Spleen (tissue), 11 donors: ENCODE measurements around the gene CCDC91. TPM values are rescaled to one million over a fixed set of nuclear protein-coding genes. Genes with fewer than 3 reads are reported as not detected.

Experiments used
- DNase-seq: peaks from one replicate; pipeline ENCODE4 v3.0.0-alpha.2; 2020
- H3K27ac ChIP-seq, 8 donors: fragments of 200-600 bp; sonication (generic) in 7 of 8; 1 replicate in 4 of 8; 2 replicates in 4 of 8; pipeline versions ENCODE4 v1.5.0 to v1.8.0; 2016 to 2021; ENCODE audit warnings: inconsistent platforms in 4 of 8, mild to moderate bottlenecking in 4 of 8, moderate library complexity in 1 of 8
- H3K27me3 ChIP-seq, 7 donors: fragments of 200-600 bp; sonication (generic) in 6 of 7; replicated peaks in 1 of 7; 1 replicate in 4 of 7; 2 replicates in 3 of 7; pipeline versions ENCODE4 v1.5.0 to v1.8.0; 2016 to 2021; ENCODE audit warnings: inconsistent platforms in 3 of 7, mild to moderate bottlenecking in 1 of 7
- H3K36me3 ChIP-seq, 6 donors: fragments of 200-600 bp; sonication (generic) in 5 of 6; 1 replicate in 4 of 6; 2 replicates in 2 of 6; pipeline versions ENCODE4 v1.5.0 to v1.8.0; 2016 to 2021; ENCODE audit warnings: inconsistent platforms in 2 of 6
- H3K4me1 ChIP-seq, 6 donors: fragments of 200-600 bp; sonication (generic) in 5 of 6; 1 replicate in 3 of 6; 2 replicates in 3 of 6; pipeline versions ENCODE4 v1.5.0 to v1.8.0; 2016 to 2021; ENCODE audit warnings: inconsistent platforms in 3 of 6
- H3K4me3 ChIP-seq, 8 donors: fragments of 200-600 bp; sonication (generic) in 7 of 8; 1 replicate in 4 of 8; 2 replicates in 4 of 8; pipeline versions ENCODE4 v1.5.0 to v1.8.0; 2016 to 2021; ENCODE audit warnings: inconsistent platforms in 4 of 8, mild to moderate bottlenecking in 4 of 8, moderate library complexity in 2 of 8
- H3K9me3 ChIP-seq, 8 donors: fragments of 200-600 bp; sonication (generic) in 7 of 8; 1 replicate in 4 of 8; 2 replicates in 4 of 8; pipeline versions ENCODE4 v1.5.0 to v1.8.0; 2016 to 2021; ENCODE audit warnings: inconsistent platforms in 4 of 8
- CTCF ChIP-seq, 11 experiments: fragments of 200-600 bp in 7 of 11; fragments of 450-650 bp in 4 of 11; sonication (generic) in 4 of 11; IDR thresholded peaks in 8 of 11; conservative IDR thresholded peaks in 3 of 11; 1 replicate in 7 of 11; 2 replicates in 4 of 11; pipeline versions ENCODE4 v1.4.0 to v1.8.0; 2016 to 2021; ENCODE audit warnings: antibody characterized with exemption in 11 of 11, inconsistent platforms in 4 of 11, mild to moderate bottlenecking in 1 of 11
- POLR2A ChIP-seq, 3 donors: fragments of 450-650 bp; IDR thresholded peaks; one replicate each; pipeline ENCODE4 v1.5.1; 2017; ENCODE audit warnings: antibody characterized with exemption in 3 of 3, mild to moderate bottlenecking in 1 of 3
- POLR2AphosphoS5 ChIP-seq, 3 donors: sonication (generic); formaldehyde crosslinking; IDR thresholded peaks; one replicate each; pipeline ENCODE4 v1.5.1; 2017; ENCODE audit warnings: antibody characterized with exemption in 3 of 3
- WGBS, 5 donors: extraction: QIAGEN DNeasy Blood & Tissue Kit in 3 of 5; methylation state at CpG; one replicate each; pipeline versions ENCODE4 v1.1.5 to v1.1.7; 2013 to 2018; 5-methylcytosine and 5-hydroxymethylcytosine counted together
- intact Hi-C: fragments of 100-400 bp; cut with DNase I; formaldehyde crosslinking; loops from one replicate; pipeline ENCODE4 v1.15.0; 2023; ENCODE audit warnings: low total_unique reads
- polyA plus RNA-seq, 3 donors: library from polyadenylated mRNA; stranded (reverse); fragments of 200-250 nt; gene quantifications; one replicate each; pipeline ENCODE4 v1.2.1, GENCODE V29; 2013
- total RNA-seq, 7 donors: library from RNA; depleted of rRNA in 3 of 7; stranded (reverse); fragments of >200 nt in 3 of 7; fragmentation: NEBNext Ultra II Directional in 4 of 7; extraction: Animal tissue kit (Norgen Biotek cat#: 25700) in 4 of 7; gene quantifications; one replicate each; pipeline versions ENCODE4 v1.1.0 to v1.2.1, GENCODE V29; 2016 to 2021
- donor health status: healthy with polysubstance abuse.
- donor health status: DM: no; HTN: no; CAD: no; lungs with moderate emphysema.
- donor health status: DM: no; HTN: no; CAD: no.
- donor health status: Bipolar disorder and iron deficiency.
- donor health status: healthy.
- donor health status: DM: no; HTN: no; CAD: no.
- donor health status: DM: yes; HTN: yes; CAD: no.

Gene CCDC91
- total and polyA plus RNA-seq, 10 donors, result 12.8 to 65.9 (median 43.4) TPM

GRCh38 chr12:28555748-28556147, 365.5 kb downstream of the CCDC91 start:
- intact Hi-C loops, result no loop called here

GRCh38 chr12:28558250-28558649, 368.0 kb downstream of the CCDC91 start:
- DNase-seq, result no peak
- WGBS, 5 donors, result 66 to 90% (median 76%) methylated on average over 1 of the region's 1 CpG
- Histone ChIP-seq H3K4me1 (peaks cover 0 to under 1% (median 0%) of the 10 kb centered on the region in 6 donors), H3K36me3 (peaks cover 0 to 3% (median 0%) of the 10 kb centered on the region in 6 donors), H3K27me3 (no peaks in the 10 kb centered on the region), H3K4me3 (no peak overlapping the region), H3K27ac (no peak overlapping the region), H3K9me3 (no peaks in the 10 kb centered on the region)
- intact Hi-C loops, result no loop called here
- TF ChIP-seq POLR2A (IDR thresholded peaks at IDR 0.05) (no peak), POLR2AphosphoS5 (IDR thresholded peaks at IDR 0.05) (no peak), CTCF (IDR thresholded peaks at IDR 0.05 in 8 of 11, conservative IDR thresholded peaks at IDR 0.05 in 3 of 11) (no peak)

More at GRCh38 chr12:28555748-28556147, 365.5 kb downstream of the CCDC91 start:
- Histone ChIP-seq H3K4me3 (no peak overlapping the region), H3K9me3 (no peaks in the 10 kb centered on the region), H3K36me3 (peaks cover 0 to 3% (median 0%) of the 10 kb centered on the region in 6 donors), H3K27ac (no peak overlapping the region), H3K4me1 (no peaks in the 10 kb centered on the region), H3K27me3 (no peaks in the 10 kb centered on the region)
- no peak for DNase-seq
- TF ChIP-seq POLR2AphosphoS5 (IDR thresholded peaks at IDR 0.05) (no peak), CTCF (IDR thresholded peaks at IDR 0.05 in 8 of 11, conservative IDR thresholded peaks at IDR 0.05 in 3 of 11) (no peak), POLR2A (IDR thresholded peaks at IDR 0.05) (no peak)
- 65 to 81% (median 76%) methylated on average over 4 of the region's 4 CpGs for WGBS, 5 donors

- Histone ChIP-seq H3K27ac (peak overlapping the region in 3 of 8 donors; percentile 7 to 16 (median 11)), H3K27me3 (no peaks in the 10 kb centered on the region), H3K4me3 (no peak overlapping the region), H3K36me3 (no peaks in the 10 kb centered on the region), H3K4me1 (peaks cover 0 to 6% (median 0%) of the 10 kb centered on the region in 6 donors), H3K9me3 (no peaks in the 10 kb centered on the region)
- DNase-seq, result no peak
- 65 to 75% (median 71%) methylated on average over 3 of the region's 3 CpGs for WGBS, 5 donors
- no peak for TF ChIP-seq POLR2A (IDR thresholded peaks at IDR 0.05)
- no peak for TF ChIP-seq CTCF (IDR thresholded peaks at IDR 0.05 in 8 of 11, conservative IDR thresholded peaks at IDR 0.05 in 3 of 11)
- no peak for TF ChIP-seq POLR2AphosphoS5 (IDR thresholded peaks at IDR 0.05)
- intact Hi-C loops, result no loop called here
Measured at GRCh38 chr12:28563286-28563685, 373.0 kb downstream of the CCDC91 start.

- intact Hi-C loops, result no loop called here
- no peaks in the 10 kb centered on the region for H3K36me3 ChIP-seq
- 74 to 84% (median 82%) methylated on average over 2 of the region's 2 CpGs for WGBS, 5 donors
- TF ChIP-seq POLR2AphosphoS5 (IDR thresholded peaks at IDR 0.05) (no peak), POLR2A (IDR thresholded peaks at IDR 0.05) (no peak), CTCF (IDR thresholded peaks at IDR 0.05 in 8 of 11, conservative IDR thresholded peaks at IDR 0.05 in 3 of 11) (no peak)
- no peaks in the 10 kb centered on the region for H3K9me3 ChIP-seq
- peaks cover 0 to 6% (median 0%) of the 10 kb centered on the region in 6 donors for H3K4me1 ChIP-seq
- H3K4me3 ChIP-seq, result no peak overlapping the region
- no peak for DNase-seq
- peak overlapping the region in 1 of 8 donors; percentile 7 for H3K27ac ChIP-seq
- H3K27me3 ChIP-seq, result no peaks in the 10 kb centered on the region
Measured at GRCh38 chr12:28563936-28564335, 373.7 kb downstream of the CCDC91 start.
